ENCODE data around the gene BCAP31.
"Not testable (repeated sequence)": the region's sequence is repeated elsewhere in the genome, so short reads cannot be mapped to it uniquely, and the experiment has no call there.

The BCAP31 gene

DNA sequence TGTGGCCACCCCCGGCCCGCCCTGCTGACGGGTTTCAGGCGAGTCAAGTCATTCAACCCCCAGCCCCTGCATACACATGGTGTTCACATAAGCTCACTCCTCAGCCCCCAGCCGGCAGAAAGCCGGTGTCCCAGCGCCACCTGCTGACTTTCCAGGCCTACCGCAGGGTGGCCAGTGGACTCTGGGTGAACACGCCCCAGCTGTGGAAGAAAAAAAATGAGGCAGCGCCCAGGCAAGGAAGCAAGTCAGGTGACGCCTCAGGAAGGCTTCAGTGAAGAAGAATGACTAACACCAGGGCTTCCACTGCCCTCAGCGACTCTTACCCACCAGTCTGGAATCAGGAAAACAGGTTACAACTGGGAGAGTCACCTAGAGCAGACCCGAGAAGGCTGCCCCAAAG lies 15.8 kb downstream of the BCAP31 start:
- no peak for DNase-seq

DNA sequence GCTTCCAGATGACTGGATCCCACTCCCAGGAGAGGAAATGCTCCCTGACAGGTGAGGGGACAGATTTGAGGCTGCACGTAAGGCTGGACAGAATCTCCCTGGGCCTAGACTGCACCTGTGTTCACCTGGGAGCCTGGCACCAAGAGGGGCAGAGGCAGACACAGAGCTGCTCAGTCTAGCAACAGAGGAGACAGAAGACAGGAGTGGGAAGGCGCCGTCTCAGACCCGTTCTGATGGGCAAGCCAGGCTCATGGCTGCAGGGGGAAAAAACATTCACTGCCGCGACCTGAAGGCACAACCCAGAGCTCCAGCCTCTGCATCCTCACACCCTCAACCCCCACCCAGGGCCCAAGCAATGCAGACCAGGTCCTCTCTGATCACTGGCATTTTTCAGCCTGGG lies 16.8 kb downstream of the BCAP31 start:
- no peak for DNase-seq

DNA sequence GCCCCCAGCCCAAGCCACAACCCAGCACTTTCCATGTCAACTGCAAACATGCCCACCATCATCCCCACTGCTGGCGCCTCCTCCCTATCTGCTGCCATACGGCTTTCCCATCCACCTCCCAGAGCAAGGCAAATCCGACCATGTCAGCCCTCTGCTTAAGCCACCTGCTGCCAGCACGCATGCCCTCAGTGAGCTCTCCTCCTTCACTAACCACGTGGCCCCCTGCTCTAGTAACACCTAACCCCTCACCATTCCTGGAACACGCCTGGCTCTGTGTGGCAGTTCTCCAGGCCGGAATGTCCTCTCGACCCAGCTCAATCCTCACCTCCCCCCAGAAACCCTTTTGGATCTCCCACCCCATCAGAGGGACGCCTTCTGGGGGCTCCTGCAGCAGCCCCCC lies 17.4 kb downstream of the BCAP31 start:
- DNase-seq = no peak

DNA sequence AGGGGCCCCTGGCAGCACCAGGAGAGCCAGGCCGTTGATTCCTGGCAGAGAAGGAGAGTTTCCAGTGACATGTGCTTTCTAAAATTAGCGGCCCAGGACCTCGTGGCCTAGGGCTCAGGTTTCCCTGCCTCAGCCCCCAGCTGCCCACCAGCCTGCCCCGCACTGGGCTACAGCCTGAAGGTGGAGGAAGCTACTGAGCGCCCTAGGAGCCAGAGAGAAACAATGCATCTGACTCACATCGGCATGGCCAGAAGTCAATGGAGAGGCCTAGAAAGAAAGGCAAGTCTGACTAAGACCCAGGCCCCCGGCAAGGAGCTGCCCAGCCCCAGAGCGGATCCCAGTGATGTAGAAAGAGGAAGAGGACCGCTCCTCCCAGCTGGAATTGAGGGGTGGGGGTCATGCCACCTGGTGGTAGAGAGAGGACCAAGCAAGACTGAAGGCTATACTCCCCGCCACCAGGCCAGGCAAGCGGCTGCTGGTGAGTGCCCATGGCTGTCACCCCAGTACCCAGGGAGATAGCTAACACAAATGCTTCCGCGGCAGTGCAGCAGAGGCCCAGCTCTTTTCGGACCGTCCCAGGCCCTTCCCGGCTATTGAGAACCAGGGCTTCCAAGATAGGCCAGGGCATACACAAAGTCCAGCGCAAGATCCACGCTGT lies 18.7 kb downstream of the BCAP31 start:
- DNase-seq = not testable (repeated sequence)

DNA sequence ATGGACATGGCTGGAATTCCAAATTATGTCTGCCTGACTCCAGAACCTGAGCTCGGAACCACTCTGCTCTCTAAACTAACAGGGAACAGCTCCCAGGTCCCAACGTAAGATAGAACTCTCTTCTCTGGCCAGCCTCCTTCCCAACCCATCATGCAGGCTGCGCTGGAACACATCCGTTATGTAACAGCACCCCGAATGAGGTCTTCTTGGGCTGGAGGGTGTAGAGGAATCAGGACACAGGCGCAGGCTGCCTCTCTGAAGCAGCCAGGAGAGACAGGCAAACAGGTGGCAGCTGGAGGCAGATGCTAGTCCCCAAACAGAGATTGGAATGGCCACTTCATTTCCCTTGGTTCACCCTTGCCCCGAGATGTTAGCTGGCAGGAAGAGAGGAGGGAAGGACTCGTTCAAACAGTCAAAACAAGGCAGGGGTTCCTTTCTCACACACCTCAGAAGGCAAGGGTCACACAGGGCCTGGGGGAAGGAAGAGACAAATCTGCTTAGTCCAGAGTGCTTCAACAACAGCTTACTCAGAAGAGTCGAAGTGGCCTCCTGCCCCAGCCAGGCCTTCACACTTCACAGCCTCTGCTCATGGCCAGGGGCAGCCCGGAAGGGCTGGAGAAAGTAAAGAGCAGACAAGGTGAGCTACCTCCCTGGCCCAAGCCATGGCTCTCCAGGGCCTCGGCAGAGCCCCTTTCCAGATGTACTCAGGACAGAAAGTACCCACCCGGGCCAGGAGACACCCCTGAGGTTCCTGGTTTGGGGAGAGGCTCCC lies 19.4 kb downstream of the BCAP31 start:
- DNase-seq = not testable (repeated sequence)

DNA sequence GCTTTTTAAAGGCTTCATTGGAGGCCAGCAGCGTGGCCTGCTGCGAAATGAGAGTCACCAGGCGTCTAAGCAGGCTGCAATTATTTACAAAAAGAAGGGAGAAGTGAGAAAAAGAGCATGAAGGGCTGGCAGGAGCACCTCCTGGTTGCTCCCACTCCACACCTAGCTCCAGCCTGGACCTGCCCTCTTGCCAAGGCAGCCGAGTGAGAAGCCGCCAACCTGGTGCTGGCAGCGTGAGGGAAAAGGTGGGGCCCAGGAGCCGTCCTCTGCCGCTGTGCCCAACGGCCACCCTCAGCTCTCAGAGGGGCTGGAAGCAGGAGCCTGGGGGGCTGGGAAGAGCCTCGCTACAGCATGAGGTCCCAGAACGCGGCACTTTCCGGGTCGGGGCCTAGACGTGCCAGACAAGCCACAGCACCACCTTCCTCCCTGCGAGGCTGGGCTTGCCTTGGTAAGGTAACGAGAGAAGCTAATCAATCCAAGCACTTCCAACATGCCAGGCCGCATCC lies 20.1 kb downstream of the BCAP31 start:
- no peak for DNase-seq

DNA sequence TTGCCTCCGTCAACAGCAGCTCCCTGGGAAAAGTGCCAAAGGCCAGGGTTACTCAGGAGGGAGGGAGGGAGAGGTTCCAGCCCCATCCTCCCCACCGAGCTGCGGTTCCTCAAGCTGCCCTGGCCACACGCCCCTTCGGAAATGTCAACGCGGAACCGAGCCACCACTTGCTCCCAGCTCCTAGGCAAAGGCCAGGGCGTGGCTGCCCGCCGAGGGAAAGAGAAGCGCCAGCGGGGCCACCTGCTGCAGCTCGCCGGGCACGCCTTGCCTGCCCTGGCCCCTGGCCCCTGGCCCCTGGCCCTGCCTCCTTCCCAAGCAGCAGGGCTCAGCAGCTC lies 21.2 kb downstream of the BCAP31 start:
- DNase-seq = no peak

DNA sequence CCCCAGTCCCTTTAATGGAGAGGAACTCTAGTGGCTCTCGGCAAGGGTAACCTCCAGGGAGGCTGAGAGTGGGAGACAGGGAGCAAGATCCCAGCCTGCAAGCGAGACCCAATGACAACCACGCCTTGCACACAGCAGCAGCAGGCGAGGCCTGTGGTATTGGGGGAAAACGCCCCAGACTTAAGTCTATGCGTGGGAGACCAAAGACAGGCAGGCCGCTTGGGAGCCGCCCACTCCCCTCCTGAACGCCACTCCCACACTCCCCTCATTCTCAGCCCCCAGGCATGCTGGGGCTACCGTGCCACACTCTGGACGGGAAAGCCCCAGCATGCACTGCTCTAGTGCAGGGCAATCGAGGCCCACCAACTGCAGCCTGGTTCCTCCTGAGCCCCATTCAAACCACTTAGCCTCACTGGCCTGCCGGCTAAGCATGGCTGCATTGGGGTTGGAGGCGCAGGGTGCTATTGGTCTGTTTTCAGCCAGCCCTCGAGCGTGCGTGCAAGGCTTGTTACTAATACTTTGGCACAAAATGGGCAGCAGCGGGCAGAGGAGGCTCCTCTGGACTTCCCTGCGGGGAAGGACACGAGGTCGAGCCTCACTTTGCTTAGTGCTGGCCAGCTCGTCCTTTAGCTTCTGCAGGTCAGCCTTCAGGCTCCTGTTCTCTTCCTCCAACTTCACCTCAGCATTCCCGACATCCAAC lies 21.7 kb downstream of the BCAP31 start:
- no peak for DNase-seq

DNA sequence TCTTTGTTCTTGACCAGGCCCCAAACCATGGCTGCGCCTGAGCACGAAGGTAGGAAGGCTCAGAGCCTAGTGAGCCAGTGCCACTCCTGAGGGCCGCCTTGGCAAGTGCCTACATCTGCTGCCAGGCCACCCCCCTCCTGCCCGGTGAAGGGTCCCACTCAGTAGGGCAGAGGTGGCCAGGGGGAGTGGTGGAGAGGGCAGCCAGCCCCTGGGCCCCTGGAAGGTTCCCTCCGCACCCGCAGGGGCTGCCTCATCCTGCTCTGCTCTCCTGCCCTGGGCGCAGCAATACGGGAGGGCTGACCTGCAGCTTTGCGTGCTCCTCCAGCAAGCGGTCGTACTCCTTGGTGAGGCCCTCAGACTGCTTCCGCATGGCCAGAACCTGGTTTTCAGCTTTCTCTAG lies 22.5 kb downstream of the BCAP31 start:
- DNase-seq = no peak

DNA sequence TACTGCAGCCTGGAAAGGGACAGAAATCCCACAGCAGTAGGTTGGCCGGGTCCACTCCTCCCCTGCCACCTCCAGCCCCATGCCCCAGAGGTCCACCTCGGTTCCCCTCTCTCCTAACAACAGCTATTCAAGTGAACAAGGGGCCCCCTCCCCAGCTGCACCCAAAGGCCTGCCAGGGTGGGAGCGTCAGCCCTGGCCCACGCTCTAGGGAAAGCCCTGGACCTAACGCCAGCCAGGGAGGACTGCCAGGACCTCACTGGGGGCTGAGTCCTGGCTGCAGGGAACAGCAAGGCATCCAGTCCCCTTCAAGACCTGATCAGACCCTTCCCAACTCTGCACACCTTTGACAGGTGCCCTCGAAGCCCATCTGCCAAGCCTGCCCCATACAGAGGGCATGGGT lies 23.2 kb downstream of the BCAP31 start:
- no peak for DNase-seq

DNA sequence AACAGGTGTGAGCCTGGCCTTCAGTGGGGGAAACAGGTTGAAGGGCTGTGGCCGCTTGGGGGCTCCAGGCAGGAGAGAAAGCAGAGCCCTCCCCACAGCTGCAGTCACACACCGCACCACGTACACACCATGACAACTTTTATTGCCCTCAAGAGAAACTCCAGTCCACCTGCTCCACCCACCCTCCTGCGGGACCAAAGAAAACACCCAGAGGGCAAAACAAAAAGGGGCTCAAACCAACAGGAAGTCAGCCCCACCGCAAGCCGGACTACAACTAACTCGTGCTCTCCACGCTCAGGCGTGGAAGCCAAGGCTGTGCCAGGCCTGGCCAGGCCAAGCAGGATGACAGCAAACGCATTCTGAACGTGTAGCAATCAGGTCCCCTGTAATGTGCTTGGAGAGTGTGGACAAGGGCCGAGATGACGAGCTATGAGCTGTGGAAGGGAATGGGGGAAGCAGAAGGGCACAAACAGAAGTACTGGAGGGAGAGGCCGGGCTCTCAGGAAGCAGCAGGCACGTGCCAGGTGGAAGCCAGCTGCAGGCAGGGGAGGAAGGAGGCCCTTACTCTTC lies 23.7 kb downstream of the BCAP31 start:
- DNase-seq = no peak

DNA sequence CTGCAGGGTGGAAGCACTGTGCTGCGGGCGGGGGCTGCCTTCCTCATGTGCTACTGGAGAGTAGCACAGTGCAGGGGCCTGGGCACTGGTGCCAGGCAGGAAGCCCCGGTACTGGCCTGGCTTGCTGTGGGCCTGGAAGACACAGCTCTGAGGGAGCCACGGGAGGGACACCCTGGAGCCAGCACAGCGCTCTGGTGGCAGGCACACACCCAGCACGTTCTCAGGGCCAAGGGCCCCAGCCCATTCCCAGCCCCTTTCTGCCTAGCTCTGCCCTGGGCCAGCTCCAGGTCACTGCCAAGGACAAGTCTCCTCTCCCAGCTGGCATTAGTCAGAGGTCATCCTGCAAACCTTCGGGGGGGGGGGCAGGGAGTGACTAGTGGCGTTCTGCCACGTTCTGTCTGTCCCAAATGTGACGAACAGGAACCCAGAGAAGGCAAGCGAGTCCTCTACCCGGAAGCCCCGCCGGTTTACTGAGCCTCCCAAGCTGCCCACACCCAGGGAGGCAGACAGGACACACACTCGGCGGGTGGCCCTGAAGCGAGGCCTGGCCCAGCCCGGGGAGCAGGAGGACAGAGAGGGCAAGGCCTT lies 24.3 kb downstream of the BCAP31 start:
- DNase-seq = not testable (repeated sequence)

DNA sequence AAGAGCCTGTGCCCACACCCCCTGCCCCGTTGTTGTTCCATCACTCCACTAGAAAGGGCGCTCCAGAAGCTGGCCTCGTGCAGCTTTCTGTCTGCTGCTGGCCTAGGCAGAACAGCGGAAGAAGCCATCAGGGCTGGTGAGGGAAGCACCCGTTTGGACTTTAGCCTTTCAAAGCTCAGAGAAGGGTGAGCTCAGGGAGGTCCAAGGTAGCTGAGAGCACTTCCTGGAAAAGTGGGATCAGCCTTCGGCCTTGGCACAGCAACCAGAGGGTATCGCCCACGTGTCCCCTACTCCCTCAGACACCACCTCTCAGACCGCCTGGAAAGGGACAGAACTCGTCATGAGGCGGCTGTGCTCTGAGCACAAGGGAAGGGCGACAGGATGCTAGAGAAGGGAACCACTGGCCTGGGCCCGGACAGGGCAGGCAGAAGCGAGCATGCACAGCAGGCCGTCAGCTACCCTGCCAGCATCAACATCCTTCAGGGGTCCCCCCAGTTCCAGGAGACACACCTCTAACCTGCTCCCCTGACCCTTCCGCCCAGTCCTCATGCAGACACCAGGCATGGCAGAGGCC lies 24.9 kb downstream of the BCAP31 start:
- not testable (repeated sequence) for DNase-seq

DNA sequence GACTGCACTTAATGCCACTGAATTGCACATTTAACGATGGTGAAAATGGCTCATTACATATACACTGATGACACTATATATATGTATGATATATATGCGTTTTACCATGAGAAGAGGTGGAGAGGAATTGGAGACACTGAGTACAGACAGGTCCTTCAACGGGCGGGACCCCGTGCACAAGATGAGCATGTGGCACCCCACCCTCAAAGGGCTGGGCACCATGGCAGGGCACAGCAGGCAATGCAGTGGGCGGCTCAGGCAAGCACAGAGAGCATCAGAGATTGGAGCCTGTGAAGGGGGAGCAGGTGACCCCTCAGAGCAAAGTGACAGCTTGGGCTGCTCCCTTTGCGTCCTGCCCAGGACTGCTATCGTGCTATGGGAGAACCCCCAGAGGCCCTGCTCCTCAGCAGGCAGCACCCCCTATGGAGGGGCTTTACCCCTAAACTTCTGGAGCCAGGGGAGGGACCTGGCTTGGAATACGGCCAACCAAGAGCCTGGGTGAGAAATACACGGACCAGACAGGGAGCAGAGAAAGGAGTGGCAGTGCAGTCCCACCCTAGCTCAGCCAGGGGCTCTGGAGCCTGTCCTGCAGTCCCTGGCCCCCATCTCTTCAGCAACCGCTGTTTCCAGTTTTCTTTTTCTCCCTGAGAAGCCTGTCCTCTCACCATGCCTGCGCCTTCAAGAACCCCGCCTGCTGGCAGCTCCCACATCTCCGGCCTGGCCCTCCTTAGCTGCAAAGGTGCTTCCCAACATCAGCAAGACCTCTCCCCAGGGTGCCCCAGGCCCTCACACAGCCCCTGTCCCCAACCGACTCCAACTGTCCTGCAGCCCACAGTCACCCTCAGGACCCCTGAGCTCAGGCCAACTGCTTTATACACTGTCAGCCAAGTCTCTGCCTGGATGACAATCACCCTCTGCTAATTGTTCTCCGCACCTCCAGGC lies 26.0 kb downstream of the BCAP31 start:
- no peak for DNase-seq

DNA sequence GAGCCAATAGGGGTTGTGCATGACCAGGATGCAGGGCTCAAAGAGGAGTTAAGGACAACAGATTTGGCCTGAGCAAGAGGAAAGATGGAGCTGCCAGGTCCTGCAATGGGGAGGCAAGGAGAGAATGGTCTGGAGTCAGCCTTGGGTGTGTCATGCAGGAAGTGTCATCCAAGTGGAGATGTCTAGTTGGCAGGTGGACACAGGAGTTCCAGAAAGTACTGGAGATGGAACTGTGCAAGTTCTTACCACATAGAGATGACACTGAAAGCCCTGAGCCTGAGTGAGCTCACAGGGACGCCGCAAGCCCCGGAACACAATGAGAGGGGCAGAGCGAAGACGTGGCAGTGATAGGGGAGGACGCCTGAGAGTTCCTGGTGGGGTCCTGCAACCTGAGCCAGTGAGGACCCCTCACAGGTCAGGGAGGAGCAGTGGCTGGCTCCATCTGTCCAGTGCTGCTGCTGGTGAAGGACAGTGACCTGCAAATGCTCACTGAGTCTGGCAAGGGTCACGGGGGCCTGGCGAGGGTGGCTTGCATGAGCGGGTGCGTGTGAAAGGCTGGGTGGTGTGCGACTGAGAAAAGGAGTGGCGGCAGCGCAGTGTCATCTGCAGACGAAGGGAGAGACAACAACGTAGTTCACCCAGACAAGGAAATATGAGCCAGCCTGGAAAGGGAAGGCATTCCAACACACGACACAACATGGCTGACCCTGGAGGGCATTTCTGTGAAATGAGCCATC lies 27.0 kb downstream of the BCAP31 start:
- DNase-seq = not testable (repeated sequence)

DNA sequence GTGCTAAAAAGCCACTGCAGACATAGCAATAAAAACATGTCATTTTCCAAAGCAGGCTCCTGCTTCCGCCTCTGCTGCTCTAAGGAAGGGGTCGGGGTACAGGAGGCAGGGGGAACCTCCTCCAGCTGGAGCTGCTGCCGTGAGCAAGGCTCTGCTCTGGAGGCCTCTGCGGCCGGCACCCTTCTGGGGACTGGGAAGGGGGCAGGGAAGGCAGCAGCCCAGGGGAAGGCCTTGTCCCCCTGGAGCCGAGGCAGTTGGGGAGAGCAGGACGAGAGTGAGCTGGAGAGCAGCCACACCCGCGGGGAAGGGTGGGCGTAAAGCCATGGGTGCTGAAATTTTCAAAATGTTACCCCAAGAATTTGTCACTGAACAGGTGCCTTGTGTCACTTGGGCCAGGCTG lies 27.6 kb downstream of the BCAP31 start:
- not testable (repeated sequence) for DNase-seq

DNA sequence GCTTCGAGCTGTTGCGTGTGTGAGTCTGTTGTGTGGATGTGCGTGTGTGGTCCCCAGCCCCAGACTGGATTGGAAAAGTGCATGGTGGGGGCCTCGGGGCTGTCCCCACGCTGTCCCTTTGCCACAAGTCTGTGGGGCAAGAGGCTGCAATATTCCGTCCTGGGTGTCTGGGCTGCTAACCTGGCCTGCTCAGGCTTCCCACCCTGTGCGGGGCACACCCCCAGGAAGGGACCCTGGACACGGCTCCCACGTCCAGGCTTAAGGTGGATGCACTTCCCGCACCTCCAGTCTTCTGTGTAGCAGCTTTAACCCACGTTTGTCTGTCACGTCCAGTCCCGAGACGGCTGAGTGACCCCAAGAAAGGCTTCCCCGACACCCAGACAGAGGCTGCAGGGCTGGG lies 28.1 kb downstream of the BCAP31 start:
- DNase-seq = no peak

DNA sequence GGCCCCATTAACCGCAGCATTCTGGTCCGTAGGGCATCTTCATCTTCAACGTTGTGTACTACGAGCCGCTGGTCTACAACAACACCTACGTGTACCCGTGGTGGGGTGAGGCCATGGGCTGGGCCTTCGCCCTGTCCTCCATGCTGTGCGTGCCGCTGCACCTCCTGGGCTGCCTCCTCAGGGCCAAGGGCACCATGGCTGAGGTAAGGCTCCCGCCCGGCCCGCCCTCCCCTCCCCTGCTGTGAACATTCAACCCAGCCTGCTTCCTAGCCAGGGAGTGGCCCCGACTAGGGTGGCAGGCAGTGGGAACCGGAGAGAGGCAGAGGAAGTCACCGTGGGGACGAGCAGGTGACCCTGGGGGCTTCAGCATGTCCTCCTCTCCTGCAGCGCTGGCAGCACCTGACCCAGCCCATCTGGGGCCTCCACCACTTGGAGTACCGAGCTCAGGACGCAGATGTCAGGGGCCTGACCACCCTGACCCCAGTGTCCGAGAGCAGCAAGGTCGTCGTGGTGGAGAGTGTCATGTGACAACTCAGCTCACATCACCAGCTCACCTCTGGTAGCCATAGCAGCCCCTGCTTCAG lies 29.4 kb downstream of the BCAP31 start:
- DNase-seq = no peak

DNA sequence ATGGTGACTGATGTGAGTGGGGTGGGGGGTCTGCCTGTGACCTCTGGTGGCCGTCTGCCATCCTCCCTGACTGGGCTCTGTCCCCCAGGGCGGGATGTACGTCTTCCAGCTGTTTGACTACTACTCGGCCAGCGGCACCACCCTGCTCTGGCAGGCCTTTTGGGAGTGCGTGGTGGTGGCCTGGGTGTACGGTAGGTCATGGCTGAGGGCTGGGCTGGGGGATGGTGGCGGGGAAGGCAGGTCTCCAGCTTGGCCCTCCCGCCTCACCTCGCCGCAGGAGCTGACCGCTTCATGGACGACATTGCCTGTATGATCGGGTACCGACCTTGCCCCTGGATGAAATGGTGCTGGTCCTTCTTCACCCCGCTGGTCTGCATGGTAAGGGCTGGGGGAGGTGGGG lies 29.9 kb downstream of the BCAP31 start:
- DNase-seq = not testable (repeated sequence)
